Endothelial cell of umbilical vein (primary cell): ENCODE data around the gene CATSPER3. TPM values are rescaled to one million over a fixed set of nuclear protein-coding genes. Genes with fewer than 3 reads are reported as not detected.

Experiments
- BruUV-seq: library from RNA; stranded (reverse); fragments of 400-500 nt; replicated peaks from 2 replicates; lab custom pipeline; 2021; lab: Mats Ljungman, UMichigan
- CTCF ChIA-PET: fragments of 300-600, 350-600 bp; sonication (Branson Sonifier 250); formaldehyde crosslinking; loops from one replicate; lab custom pipeline; 2021; ENCODE audit warnings: antibody characterized with exemption, inconsistent platforms; lab: Charles Lee
- POLR2A ChIA-PET: fragments of 300-600, 350-600 bp; sonication (Branson Sonifier 250); formaldehyde crosslinking; loops from one replicate; lab custom pipeline; 2021; ENCODE audit warnings: antibody characterized with exemption, inconsistent platforms; lab: Charles Lee
- DNase-seq: peaks from one replicate; pipeline ENCODE4 v3.0.0-alpha.2; 2011; ENCODE audit warnings: low read depth, low spot score
- FAIRE-seq: peaks from 2 replicates; lab custom pipeline; 2011; peaks lifted over from hg19 to GRCh38; lab: Jason Lieb, UNC
- H2AFZ ChIP-seq: 2 replicates; pipeline ENCODE4 v1.6.0; 2012; ENCODE audit warnings: low read depth, low read length, control low read depth, inconsistent platforms
- H3K27ac ChIP-seq: 2 replicates; pipeline ENCODE4 v1.5.1; 2011; ENCODE audit warnings: low read depth, mild to moderate bottlenecking, control low read depth, low read length, moderate library complexity; ENCODE audit not compliant: insufficient read depth
- H3K27me3 ChIP-seq, 2 experiments: 2 replicates each; pipeline versions ENCODE4 v1.6.0 to v1.6.1; 2011; ENCODE audit warnings: low read length in 2 of 2, mixed read lengths in 1 of 2; ENCODE audit not compliant: control insufficient read depth in 2 of 2, insufficient read depth in 2 of 2
- H3K36me3 ChIP-seq, 2 experiments: 2 replicates in 1 of 2; 3 replicates in 1 of 2; pipeline ENCODE4 v1.5.1; 2011; ENCODE audit warnings: low read length in 2 of 2, mild to moderate bottlenecking in 1 of 2, moderate library complexity in 1 of 2; ENCODE audit not compliant: control insufficient read depth in 2 of 2, insufficient read depth in 2 of 2; ENCODE audit errors: extremely low read depth in 1 of 2
- H3K4me1 ChIP-seq: 3 replicates; pipeline ENCODE4 v1.5.1; 2011; ENCODE audit warnings: mild to moderate bottlenecking, low read length; ENCODE audit not compliant: control insufficient read depth, insufficient read depth; ENCODE audit errors: extremely low read depth
- H3K4me2 ChIP-seq: 2 replicates; pipeline ENCODE4 v1.6.1; 2011; ENCODE audit warnings: low read length, control low read depth, mixed read lengths; ENCODE audit not compliant: insufficient read depth
- H3K4me3 ChIP-seq, 3 experiments: fragments of 200-600 bp in 1 of 3; sonication (generic), shearing (Covaris generic) in 1 of 3; replicated peaks in 1 of 3; 2 replicates each; pipeline ENCODE4 v1.5.1; 2011 to 2016; ENCODE audit warnings: control low read depth in 3 of 3, low read length in 3 of 3, mild to moderate bottlenecking in 2 of 3, inconsistent platforms in 1 of 3, low read depth in 1 of 3, moderate library complexity in 1 of 3; ENCODE audit not compliant: insufficient read depth in 1 of 3
- H3K79me2 ChIP-seq: 2 replicates; pipeline ENCODE4 v1.6.0; 2012; ENCODE audit warnings: low read length, inconsistent platforms; ENCODE audit not compliant: control insufficient read depth, insufficient read depth
- H3K9ac ChIP-seq: replicated peaks from 2 replicates; pipeline ENCODE3; 2011; ENCODE audit warnings: low read length, control low read depth; ENCODE audit not compliant: insufficient read depth; ENCODE audit errors: extremely low read depth
- H3K9me1 ChIP-seq: replicated peaks from 3 replicates; pipeline ENCODE4 v1.6.0; 2011; ENCODE audit warnings: mild to moderate bottlenecking, low read length; ENCODE audit not compliant: control insufficient read depth, insufficient read depth; ENCODE audit errors: extremely low read depth
- H3K9me3 ChIP-seq: replicated peaks from 2 replicates; pipeline ENCODE4 v1.5.1; 2012; ENCODE audit warnings: low read length, inconsistent platforms; ENCODE audit not compliant: control insufficient read depth, insufficient read depth
- H4K20me1 ChIP-seq: replicated peaks from 2 replicates; pipeline ENCODE3; 2011; ENCODE audit warnings: mild to moderate bottlenecking, low read length; ENCODE audit not compliant: control insufficient read depth, insufficient read depth; ENCODE audit errors: extremely low read depth
- EZH2 ChIP-seq: IDR thresholded peaks from 2 replicates; pipeline ENCODE4 v1.6.1; 2012; ENCODE audit warnings: borderline replicate concordance, low read depth, mild to moderate bottlenecking, moderate library complexity, low read length, inconsistent platforms; ENCODE audit not compliant: severe bottlenecking
- GATA2 ChIP-seq: IDR thresholded peaks from 2 replicates; pipeline ENCODE4 v1.7.0; 2011; ENCODE audit warnings: low read depth, mild to moderate bottlenecking, moderate library complexity, mixed read lengths, low read length; ENCODE audit not compliant: insufficient read length, insufficient read depth
- POLR2A ChIP-seq: IDR thresholded peaks from 2 replicates; pipeline ENCODE4 v1.6.1; 2012; ENCODE audit warnings: low read depth, mild to moderate bottlenecking, control low read depth, low read length
- dilution Hi-C: fragments of 300-500 bp; cut with MboI; formaldehyde crosslinking; loops from one replicate; pipeline ENCODE4 v1.15.0; 2019; ENCODE audit warnings: low sequenced_read_pairs; ENCODE audit not compliant: extremely low pct_ligation_motif_present
- intact Hi-C: fragments of 100-400 bp; cut with micrococcal nuclease; formaldehyde crosslinking; loops from one replicate; pipeline ENCODE4 v1.10.0; 2022
- polyA plus RNA-seq, 4 experiments: library from polyadenylated mRNA; depleted of rRNA in 3 of 4; stranded (reverse) in 3 of 4; unstranded in 1 of 4; fragments of >200 nt; gene quantifications; 2 replicates each; pipeline versions ENCODE4 v1.2.1 to v1.2.3, GENCODE V29; 2011 to 2012; ENCODE audit warnings: missing spikeins in 1 of 4
- total RNA-seq: library from RNA; stranded (reverse); gene quantifications from 2 replicates; pipeline ENCODE4 v1.2.3, GENCODE V29; 2021
- TF ChIP-seq, protein P1 (sequence below), 2 donors: IDR thresholded peaks; 1 replicate in 1 of 2; 2 replicates in 1 of 2; pipeline ENCODE4 v1.5.1; 2011; ENCODE audit warnings: low read length in 2 of 2, mild to moderate bottlenecking in 2 of 2, moderate library complexity in 2 of 2, control low read depth in 1 of 2, inconsistent platforms in 1 of 2, low read depth in 1 of 2; ENCODE audit not compliant: insufficient read depth in 1 of 2; ENCODE audit errors: extremely low read depth in 1 of 2

Gene CATSPER3
- total and polyA plus RNA-seq, 2 donors (not counting 3 experiments of a cell fraction or from before 2014, with no cell fraction given): 0.43 to 0.71 TPM

DNA sequence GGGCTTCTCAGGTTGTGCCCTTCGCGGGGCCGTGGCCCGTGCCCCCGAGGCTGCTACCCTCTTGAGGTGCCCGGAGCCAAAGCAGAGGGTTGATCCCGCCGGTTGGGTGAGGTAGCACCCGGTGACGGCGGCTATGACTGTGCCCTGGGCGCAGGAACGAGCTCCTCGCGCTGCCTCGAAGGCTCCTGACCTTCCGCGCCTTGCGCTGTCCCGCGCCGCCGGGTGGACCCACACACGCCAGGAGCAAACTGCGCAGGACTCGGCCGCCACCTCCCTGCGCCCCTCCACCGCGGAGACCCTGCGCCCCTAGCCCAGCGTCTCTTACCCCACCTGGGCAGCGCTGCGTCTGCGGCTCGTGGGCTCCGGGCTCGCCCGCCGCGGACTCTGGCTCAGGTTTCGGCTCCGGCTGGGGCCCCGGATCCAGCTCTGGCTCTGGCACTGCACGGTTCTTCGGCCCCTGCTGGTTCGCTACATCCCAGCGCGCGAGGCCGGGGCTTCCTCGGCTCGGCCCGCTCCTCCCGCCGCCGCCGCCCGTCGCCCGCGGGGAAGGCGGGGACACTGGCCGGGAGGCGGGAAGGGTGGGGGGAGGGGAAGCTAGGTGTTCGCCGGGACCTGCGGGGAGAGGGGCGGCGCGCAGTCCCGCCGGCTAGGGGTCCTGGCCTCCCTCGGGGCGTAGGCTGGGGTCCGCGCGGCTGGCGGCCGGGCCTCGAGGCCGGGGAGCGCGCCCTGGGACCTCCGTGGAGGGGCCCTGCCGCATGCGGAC lies 71.7 kb downstream of the CATSPER3 start:
- Histone ChIP-seq H3K79me2 (no peaks in the 10 kb centered on the region), H3K9me1 (no peaks in the 10 kb centered on the region), H3K4me1 (no peaks in the 10 kb centered on the region), H2AFZ (no peak overlapping the region), H3K36me3 (no peaks in the 10 kb centered on the region), H3K4me3 (no peak overlapping the region), H3K4me2 (no peak overlapping the region), H3K9me3 (no peaks in the 10 kb centered on the region), H3K9ac (no peak overlapping the region), H4K20me1 (no peaks in the 10 kb centered on the region), H3K27ac (no peak overlapping the region), H3K27me3 (peaks cover 89 to 94% of the 10 kb centered on the region in 2 experiments)
- CTCF ChIA-PET: interaction anchor here (1.0 to 1.2 kb wide), 2 partner anchors 9 to 13 kb away, joined by 3 to 4 read pairs; no protein-coding TSS in a partner anchor
- dilution Hi-C loops (no loop called here), intact Hi-C loops (loop anchor here (5.0 kb wide), 1 partner anchor 153 kb away; no protein-coding TSS in a partner anchor)
- DNase-seq: no peak
- BruUV-seq: no TSS peak
- no peak for FAIRE-seq
- POLR2A ChIA-PET: no interaction called here
- TF ChIP-seq POLR2A: no peak
- peak; percentile 76 for TF ChIP-seq EZH2

- Histone ChIP-seq H3K4me1 (no peaks in the 10 kb centered on the region), H4K20me1 (no peaks in the 10 kb centered on the region), H3K9me3 (no peaks in the 10 kb centered on the region), H3K9me1 (no peaks in the 10 kb centered on the region), H3K27ac (no peak overlapping the region), H3K79me2 (no peaks in the 10 kb centered on the region), H3K27me3 (peaks cover 84 to 93% of the 10 kb centered on the region in 2 experiments), H3K4me3 (no peak overlapping the region), H3K9ac (no peak overlapping the region), H3K4me2 (no peak overlapping the region), H3K36me3 (no peaks in the 10 kb centered on the region), H2AFZ (no peak overlapping the region)
- CTCF ChIA-PET: interaction anchor here (1.2 kb wide), 1 partner anchor 13 kb away, joined by 4 read pairs; no protein-coding TSS in a partner anchor
- no TSS peak for BruUV-seq
- intact Hi-C loops (loop anchor here (5.0 kb wide), 1 partner anchor 152 kb away; no protein-coding TSS in a partner anchor), dilution Hi-C loops (no loop called here)
- TF ChIP-seq EZH2: no peak
- no peak for TF ChIP-seq POLR2A
- TF ChIP-seq GATA2: no peak
- TF ChIP-seq, protein P1, sequence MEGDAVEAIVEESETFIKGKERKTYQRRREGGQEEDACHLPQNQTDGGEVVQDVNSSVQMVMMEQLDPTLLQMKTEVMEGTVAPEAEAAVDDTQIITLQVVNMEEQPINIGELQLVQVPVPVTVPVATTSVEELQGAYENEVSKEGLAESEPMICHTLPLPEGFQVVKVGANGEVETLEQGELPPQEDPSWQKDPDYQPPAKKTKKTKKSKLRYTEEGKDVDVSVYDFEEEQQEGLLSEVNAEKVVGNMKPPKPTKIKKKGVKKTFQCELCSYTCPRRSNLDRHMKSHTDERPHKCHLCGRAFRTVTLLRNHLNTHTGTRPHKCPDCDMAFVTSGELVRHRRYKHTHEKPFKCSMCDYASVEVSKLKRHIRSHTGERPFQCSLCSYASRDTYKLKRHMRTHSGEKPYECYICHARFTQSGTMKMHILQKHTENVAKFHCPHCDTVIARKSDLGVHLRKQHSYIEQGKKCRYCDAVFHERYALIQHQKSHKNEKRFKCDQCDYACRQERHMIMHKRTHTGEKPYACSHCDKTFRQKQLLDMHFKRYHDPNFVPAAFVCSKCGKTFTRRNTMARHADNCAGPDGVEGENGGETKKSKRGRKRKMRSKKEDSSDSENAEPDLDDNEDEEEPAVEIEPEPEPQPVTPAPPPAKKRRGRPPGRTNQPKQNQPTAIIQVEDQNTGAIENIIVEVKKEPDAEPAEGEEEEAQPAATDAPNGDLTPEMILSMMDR (IDR thresholded peaks at IDR 0.05; ENCODE audit: extremely low read depth in 1 of 2, insufficient read depth in 1 of 2, low read depth in 1 of 2, low read length in 2 of 2): no peak
- no peak for FAIRE-seq
- POLR2A ChIA-PET: no interaction called here
- DNase-seq: no peak
Observed at GRCh38 chr5:135040034-135040332, 72.3 kb downstream of the CATSPER3 start.
